Stimulated activated naive CD4-positive, alpha-beta T cell (primary cell): Measurements from ENCODE around the gene DBR1.
A peak's percentile ranks its signal among the peaks of the same experiment; 100 is the strongest.
"Not testable (repeated sequence)": the region's sequence is repeated elsewhere in the genome, so short reads cannot be mapped to it uniquely, and the experiment has no call there.

Experiments
- DNase-seq, 6 experiments: peaks; one replicate each; lab custom pipeline; 2025; lab: John Stamatoyannopoulos, UW

Gene DBR1

DNA sequence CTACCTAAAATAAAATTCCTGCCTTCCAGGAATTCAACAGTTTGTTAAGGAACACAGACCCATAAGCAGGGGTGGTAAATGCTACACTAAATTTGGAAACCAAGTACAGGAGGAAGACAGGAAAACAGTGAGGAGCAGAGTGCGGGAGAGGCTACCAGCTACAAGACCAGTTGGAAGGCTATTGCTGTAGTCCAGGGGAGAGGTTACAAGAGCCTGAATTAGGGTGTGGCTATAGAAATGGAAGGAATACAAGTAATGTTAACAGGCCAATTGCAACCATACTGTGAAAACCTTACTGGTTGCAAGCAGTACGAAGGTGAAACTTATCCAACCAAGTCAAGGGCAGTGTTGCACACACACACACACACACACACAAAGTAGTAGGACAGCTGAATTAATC lies 11.5 kb upstream of the DBR1 start:
- DNase-seq = no peak

DNA sequence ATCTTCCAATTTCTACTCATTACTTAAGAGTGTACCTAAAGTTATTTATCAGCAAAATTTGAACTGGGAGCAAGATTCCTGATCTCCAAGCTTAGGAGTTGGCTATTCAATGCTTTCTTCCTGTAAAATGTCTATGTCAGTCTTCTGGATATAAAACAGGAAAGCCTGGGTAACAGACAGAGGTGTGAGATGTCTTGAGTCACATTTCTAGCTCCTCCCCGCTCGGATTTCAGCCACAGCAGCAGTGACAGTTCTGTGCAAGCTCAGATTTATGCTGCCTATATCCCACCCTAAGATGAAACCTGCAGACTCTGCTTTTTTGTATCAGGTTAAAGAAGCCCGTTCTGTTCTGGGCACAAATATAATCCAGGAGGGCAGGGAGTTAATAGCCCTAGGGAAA lies 10.3 kb upstream of the DBR1 start:
- no peak for DNase-seq

- DNase-seq = peak in 5 of 6 experiments; percentile 1 to 40 (median 32)
These were observed 5.8 kb upstream of the DBR1 start for GRCh38 chr3:138180375-138181029.

- no peak for DNase-seq
These were observed 826 bp downstream of the DBR1 start for GRCh38 chr3:138173769-138174420.

GRCh38 chr3:138172625-138173024 lies 2.1 kb downstream of the DBR1 start:
- no peak for DNase-seq

- no peak for DNase-seq
These were observed 9.7 kb downstream of the DBR1 start for GRCh38 chr3:138165061-138165460.

GRCh38 chr3:138157743-138158142 lies 17.0 kb downstream of the DBR1 start:
- DNase-seq = no peak

DNA sequence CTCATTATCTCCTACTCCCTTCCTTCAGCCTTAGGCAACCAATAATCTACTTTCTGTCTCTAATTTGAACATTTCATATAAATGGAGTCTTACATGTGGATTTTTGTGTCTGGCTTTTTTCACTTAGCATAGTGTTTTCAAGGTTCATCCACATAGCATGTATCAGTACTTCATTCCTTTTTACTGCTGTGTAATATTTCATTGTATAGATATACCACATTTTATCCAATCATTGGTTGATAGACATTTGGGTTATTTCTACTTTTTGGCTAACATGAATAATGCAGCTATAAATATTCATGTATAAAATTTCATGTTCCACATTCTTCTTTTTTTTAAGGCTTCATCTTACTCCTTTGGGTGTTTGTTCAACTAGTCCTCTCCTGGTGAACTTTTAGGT lies 20.2 kb downstream of the DBR1 start:
- DNase-seq = no peak

DNA sequence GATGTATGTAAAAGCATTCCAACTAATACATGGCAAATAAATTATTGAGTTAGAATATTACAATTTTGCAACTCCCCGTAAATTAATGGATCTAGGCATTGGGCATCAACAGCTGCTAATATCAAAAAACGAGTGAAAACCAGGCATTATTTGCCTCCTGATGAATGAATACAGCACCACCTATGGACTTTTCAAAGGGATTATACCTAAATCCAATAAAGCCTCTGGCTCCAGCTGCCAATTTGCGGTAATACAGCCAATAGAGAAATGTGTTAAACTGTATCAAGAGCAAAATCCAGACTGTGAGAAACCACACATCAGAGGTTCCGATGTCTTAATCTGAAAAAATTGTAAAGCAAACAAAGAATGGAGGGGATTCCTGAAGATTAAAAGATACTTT lies 26.2 kb downstream of the DBR1 start:
- no peak for DNase-seq

- DNase-seq = not testable (repeated sequence)
These were observed 32.5 kb downstream of the DBR1 start for GRCh38 chr3:138142181-138142580.

GRCh38 chr3:138140940-138141339 lies 33.8 kb downstream of the DBR1 start:
- DNase-seq = no peak

- DNase-seq = no peak
These were observed 35.0 kb downstream of the DBR1 start for GRCh38 chr3:138139691-138140090.

DNA sequence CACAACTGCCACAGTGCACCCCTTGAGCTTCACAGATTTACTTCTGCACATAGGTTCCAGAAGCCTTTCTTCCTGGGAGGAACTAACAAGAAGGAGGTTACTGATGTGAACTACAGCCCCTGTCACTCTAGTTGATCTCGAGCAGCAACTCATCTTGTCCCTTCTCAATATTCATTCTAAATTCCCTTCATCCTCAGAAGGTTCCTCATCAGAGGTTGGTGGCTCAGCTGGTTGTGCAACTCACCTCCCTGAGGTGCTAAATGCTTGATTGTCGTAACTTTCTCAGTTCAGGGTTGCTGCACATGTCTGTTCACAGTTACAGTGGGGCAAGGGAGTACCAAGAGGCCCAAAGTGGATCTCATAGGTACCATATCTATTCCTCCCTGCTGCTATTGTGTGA lies 36.9 kb downstream of the DBR1 start:
- DNase-seq = no peak

GRCh38 chr3:138136201-138136600 lies 38.5 kb downstream of the DBR1 start:
- DNase-seq = no peak

DNA sequence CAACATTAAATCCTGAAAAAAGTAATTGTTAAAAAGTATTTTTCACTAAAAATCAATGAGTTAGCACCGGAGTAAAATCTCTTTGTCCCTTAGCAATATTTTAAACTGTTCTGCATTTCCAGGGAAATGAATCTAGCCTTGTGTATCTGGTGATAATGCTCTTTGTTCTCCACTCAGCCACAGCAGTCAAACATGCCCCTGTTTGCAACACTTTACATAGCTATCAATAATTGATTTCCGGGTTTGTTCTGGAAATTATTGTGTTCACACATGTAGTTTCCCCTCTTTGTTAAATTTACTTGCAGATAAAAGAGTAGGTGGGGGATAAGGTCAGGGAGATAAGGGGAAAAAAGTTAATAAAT lies 38.9 kb downstream of the DBR1 start:
- no peak for DNase-seq

DNA sequence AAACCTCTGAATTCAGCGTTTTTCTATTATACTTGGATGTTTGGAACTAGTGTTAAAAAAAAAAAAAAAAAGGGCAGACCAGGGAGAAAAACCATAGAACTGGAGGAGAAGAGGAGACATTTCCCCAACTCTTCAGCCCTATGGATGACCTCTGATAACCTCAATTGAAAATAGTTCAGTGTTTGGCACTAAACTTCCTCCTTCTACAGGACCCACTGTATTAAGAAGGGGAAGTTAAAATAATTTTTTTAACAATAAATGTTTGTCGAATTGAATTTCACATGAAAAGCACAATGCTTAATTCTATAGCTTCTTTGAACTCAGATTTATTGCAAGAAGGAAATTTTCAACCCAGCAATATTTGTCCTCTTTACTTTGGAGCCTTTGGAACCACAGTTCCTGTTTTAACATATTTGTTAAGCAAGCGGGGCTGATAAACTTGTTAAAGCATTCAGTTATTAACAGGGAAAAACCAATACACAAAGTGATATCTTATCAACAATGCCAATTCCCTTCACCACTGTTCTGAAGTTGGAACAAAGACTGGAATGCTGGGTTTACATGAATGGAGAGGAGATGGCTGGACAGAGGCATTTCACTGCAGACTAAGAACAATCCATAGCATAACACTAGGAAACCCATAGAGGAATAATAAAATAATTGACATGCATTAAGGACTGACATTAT lies 39.4 kb downstream of the DBR1 start:
- no peak for DNase-seq

DNA sequence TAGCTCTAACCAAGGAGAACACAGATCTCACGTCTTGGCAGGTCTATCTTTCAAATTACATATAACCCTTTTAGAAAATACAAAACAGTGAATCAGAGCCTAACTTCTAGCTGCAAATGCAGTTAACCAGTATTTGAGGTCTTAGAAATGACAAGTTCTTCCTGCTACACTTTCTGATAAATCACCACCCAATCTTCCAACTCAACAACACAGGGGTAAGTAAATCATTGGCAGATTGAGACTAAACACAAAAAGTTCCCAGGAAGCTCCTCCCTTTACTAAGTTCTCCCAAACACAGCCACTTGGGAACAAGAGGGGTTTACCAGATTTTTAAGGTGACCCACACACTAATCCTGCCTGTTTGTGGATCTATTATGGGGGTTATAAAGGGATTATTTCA lies 42.5 kb downstream of the DBR1 start, which contains the start of gene A4GNT:
A4GNT (minus strand) TSS at position 152 of the 400 bp plus-strand sequence. CDS start 1,134 bp downstream, outside the sequence.
- no peak for DNase-seq

- no peak for DNase-seq
These were observed 46.9 kb downstream of the DBR1 start for GRCh38 chr3:138127636-138128365.

DNA sequence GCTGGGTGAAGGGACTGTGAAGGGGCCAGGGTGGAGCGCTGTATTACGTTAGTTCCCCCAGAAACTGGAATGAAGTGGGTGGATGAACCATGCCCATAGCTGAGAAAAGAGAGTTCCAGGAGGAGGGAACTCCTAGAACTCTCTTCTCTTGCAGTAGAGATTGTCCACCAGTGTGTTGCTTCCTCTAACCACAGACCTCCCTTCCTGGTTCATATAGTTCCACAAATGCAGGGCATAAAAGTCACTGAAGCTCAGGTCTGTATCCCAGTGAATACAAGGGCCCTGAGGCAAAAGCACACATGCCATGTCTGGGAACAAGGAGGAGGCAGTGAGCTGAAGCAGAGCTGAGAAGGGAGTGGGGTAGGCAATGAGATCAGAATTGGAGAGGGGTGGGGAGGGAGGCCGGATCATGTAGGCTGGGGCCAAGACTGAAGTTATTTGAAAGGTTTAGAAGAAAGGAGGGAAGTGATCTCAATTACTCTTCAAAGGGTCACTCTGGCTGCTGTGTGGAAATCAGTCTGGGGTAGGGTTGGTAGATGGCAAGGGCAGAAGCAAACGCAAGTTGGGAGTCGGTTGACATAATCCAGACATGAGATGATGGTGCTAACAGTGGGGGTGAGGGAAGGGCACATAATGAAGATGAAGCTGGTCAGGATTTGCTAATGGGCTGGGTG lies 49.0 kb downstream of the DBR1 start:
- no peak for DNase-seq

- DNase-seq = no peak
These were observed 49.9 kb downstream of the DBR1 start for GRCh38 chr3:138124706-138125355.

- no peak for DNase-seq
These were observed 50.5 kb downstream of the DBR1 start for GRCh38 chr3:138124188-138124587.

DNA sequence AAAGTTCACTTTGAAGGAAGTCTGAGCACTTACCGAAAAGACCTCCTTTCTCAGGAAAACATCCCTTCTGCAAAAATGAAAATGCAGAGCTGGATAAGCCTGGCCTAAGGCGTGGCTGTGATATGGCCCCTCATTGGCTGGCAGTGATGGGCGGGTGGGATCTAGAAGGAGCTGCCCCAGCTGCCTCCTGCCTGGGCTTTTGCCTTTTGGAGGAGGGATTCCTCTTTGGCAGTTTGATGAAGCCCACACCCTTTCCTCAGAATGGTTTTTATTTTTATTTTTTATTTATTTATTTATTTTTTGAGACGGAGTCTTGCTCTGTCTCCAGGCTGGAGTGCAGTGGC lies 55.3 kb downstream of the DBR1 start:
- no peak for DNase-seq
